HG03439 (cell line): ENCODE results near the gene ATXN2.
"Not testable (repeated sequence)": the region's sequence is repeated elsewhere in the genome, so short reads cannot be mapped to it uniquely, and the experiment has no call there.

Experiments
- ATAC-seq: cut with Tn5 transposase; IDR thresholded peaks from one replicate; pipeline ENCODE4 v1.9.1; 2021; ENCODE audit warnings: mild to moderate bottlenecking, moderate library complexity; ENCODE audit not compliant: unreplicated experiment

The ATXN2 gene

GRCh38 chr12:111602348-111602747 lies 3.2 kb upstream of the ATXN2 start:
- no peak for ATAC-seq

DNA sequence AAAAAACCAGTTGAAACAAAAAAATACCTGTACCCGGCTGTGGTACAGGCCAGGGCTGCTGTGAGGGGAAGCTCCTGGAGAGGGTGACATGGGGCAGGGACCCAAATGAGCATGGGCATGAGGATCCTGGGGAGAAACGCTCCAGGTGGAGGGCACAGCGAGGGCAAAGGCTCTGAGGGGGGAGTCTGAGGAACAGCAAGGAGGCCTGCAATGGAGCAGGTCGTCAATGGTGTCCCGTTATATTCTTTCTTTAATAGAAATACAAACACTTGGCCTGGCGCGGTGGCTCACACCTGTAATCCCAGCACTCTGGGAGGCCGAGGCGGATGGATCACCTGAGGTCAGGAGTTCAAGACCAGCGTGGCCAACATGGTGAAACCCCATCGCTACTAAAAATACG lies 1.9 kb upstream of the ATXN2 start:
- ATAC-seq: not testable (repeated sequence)

GRCh38 chr12:111600205-111600642 lies 1.1 kb upstream of the ATXN2 start:
- ATAC-seq: no peak

DNA sequence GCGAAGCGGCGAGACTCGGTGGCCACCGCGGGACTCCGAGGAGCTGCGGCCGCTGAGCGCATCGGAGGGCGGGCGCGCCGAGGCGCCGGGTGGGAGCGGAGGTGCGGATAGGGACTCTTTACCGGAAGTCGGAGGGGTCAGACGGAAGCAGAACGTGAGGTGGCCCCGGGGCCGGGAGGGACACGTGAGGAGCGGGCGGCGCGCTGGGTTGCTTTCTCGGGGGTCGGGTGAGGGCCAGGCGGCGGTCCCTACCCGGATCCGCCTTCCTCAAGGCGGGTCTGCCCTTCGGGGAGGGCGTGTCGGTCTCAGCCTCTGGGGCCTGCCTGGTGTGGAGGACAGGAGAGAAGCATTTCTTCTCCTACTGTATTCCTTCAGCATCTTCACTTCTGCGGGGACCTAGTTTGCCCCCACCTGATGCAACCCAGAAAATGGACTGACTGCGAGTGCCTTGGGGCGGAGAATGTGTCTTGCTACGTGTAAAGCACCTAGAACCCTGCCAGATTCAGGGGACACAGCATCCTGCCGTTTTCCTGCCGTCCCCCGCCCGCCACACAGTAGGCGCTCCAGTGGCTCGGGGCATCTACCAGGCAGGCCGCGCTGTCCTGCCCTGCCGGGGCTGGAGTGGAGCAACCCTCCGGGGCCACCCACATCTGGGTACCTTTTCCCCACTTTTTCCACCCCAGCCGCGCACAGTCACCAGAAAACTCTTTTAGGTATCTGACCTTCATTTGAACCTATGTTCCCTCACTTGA lies 514 bp upstream of the ATXN2 start:
- peak; percentile 74 for ATAC-seq

- no peak for ATAC-seq
These were observed 1.1 kb downstream of the ATXN2 start for GRCh38 chr12:111597831-111598636.

DNA sequence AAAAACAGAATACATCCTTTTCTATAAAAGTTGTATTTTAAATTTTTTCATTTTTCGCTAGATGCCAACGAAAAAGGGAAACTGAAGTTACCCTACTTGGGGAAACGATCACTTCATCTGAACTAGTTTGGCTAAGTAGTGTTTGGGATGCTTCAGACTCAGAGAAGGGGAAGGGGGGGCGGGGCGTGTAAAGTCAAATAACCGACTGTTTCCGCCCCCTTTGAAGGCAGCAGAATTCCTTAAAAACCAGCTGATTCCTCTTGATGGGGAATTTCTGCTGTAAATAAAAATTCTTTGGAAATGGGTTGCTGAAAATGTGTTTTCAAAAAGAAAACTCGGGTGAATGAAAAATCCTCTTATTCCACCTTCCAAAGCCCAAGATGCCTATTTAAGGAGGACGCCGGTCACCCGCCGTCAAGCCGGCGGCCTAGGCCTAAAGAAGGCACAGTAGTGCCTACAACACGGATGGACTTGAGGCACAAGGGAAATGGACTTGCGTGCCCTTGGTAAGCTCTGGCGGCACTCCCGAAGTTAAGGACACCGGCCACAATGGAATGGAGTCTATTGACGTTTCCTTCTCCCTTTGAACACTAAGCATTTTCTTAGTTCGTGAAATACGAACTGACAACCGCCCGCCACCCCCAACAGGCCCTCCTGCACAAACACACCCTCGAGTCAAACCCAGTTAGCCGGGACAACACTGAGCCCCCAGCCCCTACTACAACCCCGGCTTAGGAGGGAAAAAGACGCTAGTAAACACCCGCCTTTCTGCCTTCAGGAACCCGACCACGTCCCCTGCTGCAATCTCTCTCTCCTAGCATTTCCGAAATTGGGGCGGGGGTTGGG lies 1.9 kb downstream of the ATXN2 start:
- no peak for ATAC-seq

DNA sequence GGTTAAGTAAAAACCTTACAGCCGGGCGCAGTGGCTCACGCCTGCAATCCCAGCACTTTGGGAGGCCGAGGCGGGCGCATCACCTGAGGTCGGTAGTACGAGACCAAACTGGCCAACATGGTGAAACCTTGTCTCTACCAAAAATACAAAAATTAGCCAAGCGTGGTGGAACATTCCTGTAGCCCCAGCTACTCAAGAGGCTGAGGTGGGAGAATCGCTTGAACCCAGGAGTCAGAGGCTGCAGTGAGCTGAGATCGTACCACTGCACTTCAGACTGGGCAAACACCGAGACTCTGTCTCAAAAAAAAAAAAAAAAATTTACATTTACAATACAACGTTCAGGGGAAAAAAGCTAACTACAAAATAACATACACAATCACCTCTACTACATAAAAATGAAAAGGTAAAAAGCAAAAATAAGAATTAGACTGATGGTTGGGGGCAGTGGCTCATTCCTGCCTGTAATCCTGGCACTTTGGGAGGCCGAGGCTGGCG lies 3.7 kb downstream of the ATXN2 start:
- not testable (repeated sequence) for ATAC-seq

DNA sequence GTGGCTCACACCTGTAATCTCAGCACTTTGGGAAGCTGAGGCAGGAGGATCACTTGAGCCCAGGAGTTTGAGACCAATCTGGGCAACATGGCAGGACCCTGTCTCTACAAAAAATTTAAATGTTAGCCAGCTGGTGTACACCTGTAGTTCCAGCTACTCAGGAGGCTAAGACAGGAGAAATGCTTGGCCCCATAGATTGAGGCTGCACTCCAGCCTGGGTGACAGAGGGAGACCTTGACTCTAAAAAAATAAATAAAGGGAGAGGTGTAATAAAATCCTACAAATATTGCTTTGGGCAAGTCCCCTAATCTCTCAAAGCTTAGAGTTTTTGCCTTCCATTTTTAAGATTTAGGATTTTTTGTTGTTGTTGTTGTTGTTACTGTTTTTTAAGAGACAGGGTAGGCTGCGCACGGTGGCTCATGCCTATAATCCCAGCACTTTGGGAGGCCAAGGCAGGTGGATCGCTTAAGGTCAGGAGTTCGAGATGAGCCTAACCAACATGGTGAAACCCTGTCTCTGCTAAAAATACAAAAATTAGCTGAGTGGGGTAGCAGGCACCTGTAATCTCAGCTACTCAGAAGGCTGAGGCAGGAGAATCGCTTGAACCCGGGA lies 7.6 kb downstream of the ATXN2 start:
- ATAC-seq: not testable (repeated sequence)

- ATAC-seq: no peak
These were observed 8.6 kb downstream of the ATXN2 start for GRCh38 chr12:111590552-111590951.

GRCh38 chr12:111589601-111590000 lies 9.5 kb downstream of the ATXN2 start:
- ATAC-seq: no peak

DNA sequence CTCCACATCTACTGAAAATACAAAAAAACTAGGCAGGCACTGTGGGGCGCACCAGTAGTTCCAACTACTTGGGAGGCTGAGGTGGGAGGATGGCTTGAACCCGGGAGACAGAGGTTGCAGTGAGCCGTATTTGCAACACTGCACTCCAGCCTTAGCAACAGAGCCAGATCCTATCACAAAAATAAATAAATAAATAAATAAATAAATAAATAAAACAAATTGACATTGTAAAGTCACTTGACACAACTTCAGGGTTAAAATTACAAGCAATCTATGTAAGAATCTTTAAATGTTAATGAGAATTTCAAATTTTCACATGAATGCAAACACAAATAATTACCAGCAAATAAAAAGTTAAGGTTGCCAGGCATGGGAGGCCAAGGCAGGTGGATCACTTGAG lies 11.1 kb downstream of the ATXN2 start:
- no peak for ATAC-seq

DNA sequence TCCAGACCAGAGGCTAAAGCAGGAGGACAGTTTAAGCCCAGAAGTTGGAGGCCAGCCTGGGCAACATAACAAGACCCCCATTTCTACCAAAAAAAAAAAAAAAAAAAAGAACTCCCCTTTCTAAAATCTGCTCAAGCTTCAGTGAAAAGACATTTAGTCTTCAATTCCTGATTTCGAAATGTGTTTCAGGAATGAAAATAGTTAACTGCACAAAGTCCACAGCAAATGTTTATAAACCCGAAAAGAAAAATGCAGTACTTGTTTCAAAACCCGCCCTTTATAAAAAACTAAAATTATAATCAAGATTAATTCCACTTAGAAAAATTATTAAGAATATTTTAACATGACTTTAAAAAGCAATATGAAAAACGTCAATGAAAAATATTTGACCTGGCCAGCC lies 12.1 kb downstream of the ATXN2 start:
- no peak for ATAC-seq

GRCh38 chr12:111585690-111586089 lies 13.4 kb downstream of the ATXN2 start:
- ATAC-seq: no peak

- no peak for ATAC-seq
These were observed 14.2 kb downstream of the ATXN2 start for GRCh38 chr12:111584959-111585358.

GRCh38 chr12:111583506-111583905 lies 15.6 kb downstream of the ATXN2 start:
- not testable (repeated sequence) for ATAC-seq

DNA sequence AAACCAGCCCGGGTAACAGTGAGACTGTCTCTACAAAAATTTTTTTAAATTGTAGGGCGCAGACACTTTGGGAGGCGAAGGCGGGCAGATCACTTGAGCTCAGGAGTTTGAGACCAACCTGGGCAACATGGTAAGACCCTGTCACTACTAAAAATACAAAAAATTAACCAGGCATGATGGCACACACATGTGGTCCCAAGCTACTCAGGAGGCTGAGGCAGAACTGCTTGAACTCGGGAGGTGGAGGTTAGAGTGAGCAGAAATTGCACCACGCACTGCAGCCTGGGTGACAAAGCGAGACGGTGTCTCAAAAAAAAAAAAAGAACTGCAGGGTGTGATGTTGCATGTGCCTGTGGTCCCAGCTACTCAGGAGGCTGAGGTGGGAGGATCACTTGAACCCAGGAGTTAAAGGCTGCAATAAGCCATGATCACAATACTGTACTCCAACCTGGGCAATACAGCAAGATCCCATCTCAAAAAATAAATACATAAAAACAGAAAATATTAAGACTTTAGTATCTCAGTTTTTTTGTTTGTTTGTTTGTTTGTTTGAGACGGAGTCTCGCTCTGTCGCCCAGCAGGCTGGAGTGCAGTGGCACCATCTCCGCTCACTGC lies 16.9 kb downstream of the ATXN2 start:
- no peak for ATAC-seq

- no peak for ATAC-seq
These were observed 17.5 kb downstream of the ATXN2 start for GRCh38 chr12:111581434-111582132.

GRCh38 chr12:111580737-111581136 lies 18.4 kb downstream of the ATXN2 start:
- ATAC-seq: no peak

GRCh38 chr12:111580119-111580425 lies 19.0 kb downstream of the ATXN2 start:
- ATAC-seq: no peak

GRCh38 chr12:111578971-111579340 lies 20.2 kb downstream of the ATXN2 start:
- ATAC-seq: no peak
